ENCODE measurements around the gene B4GALNT2.
"Not testable (repeated sequence)": the region's sequence is repeated elsewhere in the genome, so short reads cannot be mapped to it uniquely, and the experiment has no call there.

DNA sequence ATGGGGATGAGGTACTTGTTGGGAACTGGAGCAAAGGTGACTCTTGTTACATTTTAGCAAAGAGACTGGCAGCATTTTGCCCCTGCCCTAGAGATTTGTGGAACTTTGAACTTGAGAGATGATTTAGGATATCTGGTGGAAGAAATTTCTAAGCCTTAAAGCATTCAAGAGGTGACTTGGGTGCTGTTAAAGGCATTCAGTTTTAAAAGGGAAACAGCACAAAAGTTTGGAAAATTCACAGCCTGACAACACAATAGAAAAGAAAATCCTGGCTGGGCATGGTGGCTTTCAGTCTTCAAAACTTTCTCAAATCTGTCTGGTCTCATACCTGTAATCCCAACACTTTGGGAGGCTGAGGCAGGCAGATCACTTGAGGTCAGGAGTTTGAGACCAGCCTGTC, 52.0 kb downstream of the B4GALNT2 start:
- TF ChIP-seq, protein P1, sequence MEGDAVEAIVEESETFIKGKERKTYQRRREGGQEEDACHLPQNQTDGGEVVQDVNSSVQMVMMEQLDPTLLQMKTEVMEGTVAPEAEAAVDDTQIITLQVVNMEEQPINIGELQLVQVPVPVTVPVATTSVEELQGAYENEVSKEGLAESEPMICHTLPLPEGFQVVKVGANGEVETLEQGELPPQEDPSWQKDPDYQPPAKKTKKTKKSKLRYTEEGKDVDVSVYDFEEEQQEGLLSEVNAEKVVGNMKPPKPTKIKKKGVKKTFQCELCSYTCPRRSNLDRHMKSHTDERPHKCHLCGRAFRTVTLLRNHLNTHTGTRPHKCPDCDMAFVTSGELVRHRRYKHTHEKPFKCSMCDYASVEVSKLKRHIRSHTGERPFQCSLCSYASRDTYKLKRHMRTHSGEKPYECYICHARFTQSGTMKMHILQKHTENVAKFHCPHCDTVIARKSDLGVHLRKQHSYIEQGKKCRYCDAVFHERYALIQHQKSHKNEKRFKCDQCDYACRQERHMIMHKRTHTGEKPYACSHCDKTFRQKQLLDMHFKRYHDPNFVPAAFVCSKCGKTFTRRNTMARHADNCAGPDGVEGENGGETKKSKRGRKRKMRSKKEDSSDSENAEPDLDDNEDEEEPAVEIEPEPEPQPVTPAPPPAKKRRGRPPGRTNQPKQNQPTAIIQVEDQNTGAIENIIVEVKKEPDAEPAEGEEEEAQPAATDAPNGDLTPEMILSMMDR (IDR thresholded peaks at IDR 0.05; ENCODE audit: insufficient read depth, low read length) = not testable (repeated sequence)
- TF ChIP-seq POLR2AphosphoS5 (IDR thresholded peaks at IDR 0.05; ENCODE audit: low read depth); SPI1 (IDR thresholded peaks at IDR 0.05; ENCODE audit: borderline replicate concordance, low read depth); GABPA (IDR thresholded peaks at IDR 0.05; ENCODE audit: low read depth): not testable (repeated sequence)
- TF ChIP-seq, protein P2, sequence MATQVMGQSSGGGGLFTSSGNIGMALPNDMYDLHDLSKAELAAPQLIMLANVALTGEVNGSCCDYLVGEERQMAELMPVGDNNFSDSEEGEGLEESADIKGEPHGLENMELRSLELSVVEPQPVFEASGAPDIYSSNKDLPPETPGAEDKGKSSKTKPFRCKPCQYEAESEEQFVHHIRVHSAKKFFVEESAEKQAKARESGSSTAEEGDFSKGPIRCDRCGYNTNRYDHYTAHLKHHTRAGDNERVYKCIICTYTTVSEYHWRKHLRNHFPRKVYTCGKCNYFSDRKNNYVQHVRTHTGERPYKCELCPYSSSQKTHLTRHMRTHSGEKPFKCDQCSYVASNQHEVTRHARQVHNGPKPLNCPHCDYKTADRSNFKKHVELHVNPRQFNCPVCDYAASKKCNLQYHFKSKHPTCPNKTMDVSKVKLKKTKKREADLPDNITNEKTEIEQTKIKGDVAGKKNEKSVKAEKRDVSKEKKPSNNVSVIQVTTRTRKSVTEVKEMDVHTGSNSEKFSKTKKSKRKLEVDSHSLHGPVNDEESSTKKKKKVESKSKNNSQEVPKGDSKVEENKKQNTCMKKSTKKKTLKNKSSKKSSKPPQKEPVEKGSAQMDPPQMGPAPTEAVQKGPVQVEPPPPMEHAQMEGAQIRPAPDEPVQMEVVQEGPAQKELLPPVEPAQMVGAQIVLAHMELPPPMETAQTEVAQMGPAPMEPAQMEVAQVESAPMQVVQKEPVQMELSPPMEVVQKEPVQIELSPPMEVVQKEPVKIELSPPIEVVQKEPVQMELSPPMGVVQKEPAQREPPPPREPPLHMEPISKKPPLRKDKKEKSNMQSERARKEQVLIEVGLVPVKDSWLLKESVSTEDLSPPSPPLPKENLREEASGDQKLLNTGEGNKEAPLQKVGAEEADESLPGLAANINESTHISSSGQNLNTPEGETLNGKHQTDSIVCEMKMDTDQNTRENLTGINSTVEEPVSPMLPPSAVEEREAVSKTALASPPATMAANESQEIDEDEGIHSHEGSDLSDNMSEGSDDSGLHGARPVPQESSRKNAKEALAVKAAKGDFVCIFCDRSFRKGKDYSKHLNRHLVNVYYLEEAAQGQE (IDR thresholded peaks at IDR 0.05; ENCODE audit: insufficient replicate concordance, low read depth) = not testable (repeated sequence)
